ENCODE results near the gene SYNPO.

The SYNPO gene

DNA sequence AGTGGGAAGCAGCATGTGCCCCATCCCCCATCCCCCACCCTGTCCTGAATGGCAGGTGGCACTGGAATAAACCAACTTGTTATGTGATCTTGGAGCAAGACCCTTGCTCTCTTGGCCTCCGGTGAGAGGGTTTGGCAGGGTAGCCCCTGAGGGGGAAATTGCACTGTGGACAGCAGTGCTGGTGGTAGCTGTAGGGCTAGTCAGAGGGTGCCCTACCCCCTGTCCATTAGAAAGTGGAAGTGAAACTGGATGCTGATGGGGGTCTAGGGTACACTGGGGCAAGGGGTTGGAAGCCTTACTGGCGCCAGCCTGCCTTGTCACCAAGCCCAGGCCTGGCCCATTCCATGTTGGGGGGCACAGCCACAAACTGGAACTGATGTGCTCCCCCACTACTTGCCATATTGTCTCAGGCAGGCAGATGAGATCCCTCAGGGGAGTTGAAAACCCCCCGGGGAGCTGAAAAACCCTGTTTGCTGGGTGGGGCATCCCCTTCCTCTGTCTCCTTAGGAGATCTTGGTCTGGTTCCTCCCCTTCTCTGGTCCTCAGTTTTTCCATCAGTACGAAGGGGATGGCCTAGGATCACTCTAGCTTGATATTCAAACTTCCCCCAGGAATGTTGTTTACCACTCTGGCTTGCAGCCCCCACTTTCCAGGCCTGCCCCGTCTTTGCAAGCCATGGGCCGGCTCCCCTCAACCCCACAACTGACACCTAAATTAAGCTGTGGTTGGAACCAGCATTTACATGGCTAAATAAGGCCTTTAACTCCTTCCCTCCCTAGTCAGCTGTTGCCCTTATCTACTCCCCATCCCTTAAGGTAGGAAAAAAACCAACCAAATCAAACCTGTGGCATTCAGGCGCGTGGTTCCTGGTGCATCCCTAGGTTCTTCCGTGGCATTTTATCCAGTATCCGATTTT, 14.4 kb upstream of the SYNPO start:
- ATAC-seq (peak; percentile 15), DNase-seq (peak; percentile 22)

DNA sequence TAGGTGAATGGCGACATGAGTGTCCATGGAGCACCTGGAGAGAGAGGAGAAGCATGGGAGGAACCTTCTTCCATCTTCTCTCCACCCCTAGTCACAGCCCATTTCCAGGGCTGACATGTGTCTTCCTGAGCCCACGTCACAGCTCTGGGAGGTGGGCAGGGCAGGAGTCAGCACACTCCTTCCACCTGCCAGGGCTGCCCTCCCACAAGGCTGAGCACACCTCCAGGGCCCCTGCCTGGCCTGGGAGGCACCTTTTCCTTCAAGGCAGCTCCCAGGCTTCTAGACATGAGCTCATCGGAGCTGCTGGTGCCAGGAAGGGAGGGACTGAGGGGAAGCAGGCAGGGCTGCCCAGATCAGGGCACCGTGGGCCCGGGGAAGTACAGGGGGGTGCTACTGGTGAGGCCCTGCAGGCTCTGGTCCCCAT, 13.6 kb upstream of the SYNPO start:
- DNase-seq, result no peak
- ATAC-seq, result no peak

DNA sequence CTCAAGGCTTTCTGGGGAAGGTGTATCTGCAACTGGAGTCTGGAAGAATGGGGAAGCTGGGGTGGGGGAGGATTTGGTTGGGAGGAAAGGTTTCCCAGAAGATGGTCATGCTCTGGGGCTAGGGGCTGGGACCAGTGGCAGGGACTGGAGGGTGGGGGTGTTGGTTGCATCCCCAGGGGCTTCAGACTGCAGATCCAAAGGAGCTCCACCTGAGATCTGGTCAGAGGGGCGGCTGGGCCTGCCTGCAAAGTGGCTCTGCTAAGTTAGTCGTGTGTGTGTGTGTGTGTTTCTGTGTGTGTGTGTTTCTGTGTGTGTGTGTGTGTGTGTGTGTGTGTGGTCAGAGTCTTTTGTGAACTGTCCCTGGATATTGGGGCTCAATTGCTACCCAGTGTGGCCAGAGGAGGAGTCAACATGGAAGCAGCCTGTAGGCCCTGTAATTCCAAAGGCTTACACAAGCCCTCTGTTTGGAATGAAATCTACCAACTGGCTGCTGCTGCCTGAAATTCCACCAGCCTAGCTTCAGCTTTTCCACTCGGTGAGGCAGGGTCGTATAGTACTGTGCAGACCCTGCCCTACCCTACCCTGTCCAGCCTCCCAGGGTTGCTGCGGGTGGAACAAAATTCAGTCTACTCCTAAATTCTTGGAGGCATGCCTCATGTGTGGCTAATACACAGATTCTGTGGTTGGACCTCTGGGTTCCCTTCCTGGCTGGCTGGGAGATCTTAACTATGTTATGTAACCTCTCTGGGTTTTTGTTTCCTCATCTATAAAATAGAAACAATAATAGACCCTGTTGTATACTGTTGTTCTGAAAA, 12.5 kb upstream of the SYNPO start:
- DNase-seq (no peak), ATAC-seq (no peak)

DNA sequence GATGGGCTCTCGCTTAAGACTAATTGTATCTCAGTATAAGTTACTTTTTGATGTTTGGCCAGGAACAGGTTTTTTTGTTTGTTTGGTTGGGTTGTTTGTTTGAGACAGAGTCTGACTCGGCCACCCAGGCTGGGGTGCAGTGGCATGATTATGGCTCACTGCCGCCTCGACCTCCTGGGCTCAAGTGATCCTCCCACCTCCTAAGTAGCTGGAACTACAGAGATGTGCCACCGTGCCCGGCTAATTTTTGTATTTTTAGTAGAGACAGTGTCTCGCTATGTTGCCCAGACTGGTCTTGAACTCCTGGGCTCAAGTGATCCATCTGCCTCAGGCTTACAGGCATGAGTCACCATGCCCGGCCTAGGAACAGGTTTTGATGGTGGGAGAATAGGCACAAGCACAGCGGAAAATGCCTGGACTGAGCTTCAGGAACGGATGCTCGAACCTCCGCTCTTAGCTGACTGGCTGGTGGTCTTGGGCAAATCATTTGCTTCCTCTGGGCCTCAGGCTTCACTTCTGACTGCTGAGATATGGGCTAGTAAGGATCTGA, 11.4 kb upstream of the SYNPO start:
- DNase-seq (no peak), ATAC-seq (no peak)

DNA sequence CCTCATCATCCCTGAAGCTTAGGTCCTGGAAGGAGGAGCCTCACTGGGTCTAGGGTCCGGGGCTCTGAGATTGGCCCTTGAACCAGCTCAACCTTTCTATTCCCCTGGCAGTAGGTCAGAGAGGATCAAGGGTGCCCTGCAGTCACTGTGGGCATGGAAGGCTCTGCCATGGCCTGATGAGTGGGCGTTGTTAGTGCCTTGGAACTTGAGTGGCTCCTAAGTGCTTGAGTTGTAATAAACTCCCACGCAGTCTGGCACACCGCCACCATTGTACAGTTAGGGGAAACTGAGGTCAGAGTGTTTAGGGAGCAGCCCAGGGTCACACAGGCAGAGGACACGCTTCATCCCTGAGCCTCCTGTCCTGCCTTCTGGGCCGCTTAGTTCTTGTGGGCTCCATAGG, 10.4 kb upstream of the SYNPO start:
- DNase-seq, result no peak

DNA sequence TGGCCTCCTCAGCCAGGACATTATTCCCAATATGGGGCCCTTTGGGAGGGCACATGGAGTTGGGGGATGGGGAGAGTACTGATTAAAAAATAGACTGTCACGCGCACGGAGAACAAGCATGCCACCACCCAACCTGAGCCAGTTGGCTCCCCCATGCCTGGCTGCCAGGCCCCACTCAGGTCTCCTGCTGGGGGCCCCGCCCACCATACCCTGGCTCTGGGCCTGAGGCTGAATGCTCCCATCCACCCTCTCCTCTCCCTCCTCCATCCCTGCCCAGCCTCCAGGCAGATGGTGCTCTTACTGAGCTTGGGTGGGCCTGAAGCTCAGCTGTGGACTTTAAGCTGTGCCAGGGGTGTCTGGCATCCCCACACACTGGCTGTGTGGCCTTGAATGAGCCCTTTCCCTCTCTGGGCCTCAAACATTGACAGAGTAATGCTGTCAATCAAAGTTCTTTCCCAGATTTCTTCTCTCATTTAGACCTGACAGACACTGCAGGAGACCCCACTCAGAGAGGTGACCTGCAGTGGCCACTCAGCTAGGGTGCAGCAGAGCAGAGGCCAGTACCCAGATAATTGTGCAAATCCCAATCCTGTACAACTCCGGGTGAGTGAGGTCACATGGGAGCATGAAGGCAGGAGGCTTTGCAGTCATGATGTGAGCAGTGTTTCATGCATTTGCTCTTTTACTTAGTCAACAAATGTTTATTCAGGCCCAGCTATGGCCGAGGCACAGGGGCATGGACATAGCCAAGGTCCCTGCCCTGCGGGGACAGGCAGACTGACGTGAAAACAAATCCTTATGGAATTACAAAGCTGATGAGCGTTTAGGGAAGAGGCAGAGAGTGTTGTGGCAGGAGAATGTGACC, 9.8 kb upstream of the SYNPO start:
- no peak for DNase-seq
- no peak for ATAC-seq

More for the DNA sequence above, 10.4 kb upstream of the SYNPO start:
- ATAC-seq, result no peak

DNA sequence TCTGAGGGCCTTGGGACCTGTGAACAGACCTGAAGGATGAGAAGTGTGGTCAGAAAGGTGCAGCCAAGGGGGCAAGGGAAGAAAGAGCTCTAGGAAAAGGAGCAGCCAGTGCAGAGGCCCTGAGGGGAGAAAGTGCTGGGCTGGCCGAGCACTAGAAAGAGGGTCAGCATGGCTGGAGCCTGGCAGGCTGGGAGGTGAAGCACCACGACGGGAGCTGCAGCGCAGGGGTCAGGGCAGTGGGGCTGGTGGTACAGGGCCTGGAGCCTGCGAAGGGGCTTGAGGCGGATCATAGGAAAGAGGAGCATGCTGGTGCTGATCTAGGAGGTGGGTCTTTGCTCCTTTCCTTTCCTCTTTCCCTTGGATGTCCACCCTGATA, 9.1 kb upstream of the SYNPO start:
- DNase-seq (no peak), ATAC-seq (no peak)

DNA sequence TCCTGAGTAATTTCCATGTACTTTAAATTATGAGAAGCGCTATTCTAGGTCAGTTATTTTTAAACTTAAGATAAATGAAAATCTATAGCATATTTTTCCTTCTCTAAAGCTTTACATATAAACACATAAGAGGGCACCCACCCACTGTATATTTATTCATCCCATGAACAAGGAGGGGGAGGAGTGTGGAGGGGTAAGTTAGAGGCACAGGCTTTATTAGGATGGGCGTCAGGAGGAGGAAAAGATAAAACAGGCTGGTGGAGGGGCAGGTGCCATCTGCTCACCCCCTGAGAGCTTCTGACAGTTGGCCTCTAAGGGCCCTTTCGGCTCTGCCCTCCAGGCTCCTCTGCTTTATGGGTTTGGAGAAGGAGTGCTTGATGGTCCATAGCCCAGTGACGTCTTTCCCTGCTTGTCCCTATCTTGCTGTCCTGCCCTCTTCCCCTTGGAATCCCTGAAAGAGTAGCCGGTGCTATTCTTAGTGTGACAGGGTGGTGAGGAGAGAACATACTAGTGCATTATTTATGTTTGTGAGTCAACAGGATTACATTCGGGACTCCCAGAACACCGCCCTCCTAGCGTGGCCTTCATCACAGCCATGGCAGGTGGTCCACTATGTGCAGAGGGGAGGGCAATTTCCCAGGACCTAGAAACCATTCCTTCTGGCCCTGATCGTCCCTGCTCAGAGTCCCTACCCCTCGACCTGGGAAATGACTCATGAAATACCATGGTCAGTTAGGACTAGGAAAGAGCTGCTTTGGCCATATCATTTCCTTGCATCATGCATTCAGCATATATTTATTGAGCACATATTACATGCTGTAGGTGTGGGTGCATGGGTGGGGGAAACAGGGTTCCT, 7.9 kb upstream of the SYNPO start:
- ATAC-seq, result no peak
- no peak for DNase-seq

DNA sequence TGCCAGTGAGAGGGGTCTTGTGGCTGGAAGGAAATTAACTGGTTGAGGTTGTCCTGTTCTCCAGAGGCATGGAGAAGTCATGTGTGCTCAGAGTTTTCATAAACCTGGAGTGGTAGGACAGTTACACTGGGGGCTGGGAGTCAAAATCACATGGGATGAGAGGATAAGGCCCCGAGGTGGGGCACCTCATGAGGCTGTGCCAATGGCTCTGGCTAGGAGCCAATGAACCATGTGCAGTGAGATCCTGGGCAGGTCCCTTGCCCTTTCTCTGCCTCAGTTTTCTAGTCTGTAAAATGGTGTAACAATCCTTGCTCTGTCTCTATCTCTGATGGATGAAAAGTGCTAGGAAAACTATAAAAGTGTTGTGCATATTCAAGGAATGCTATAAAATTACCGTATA, 7.0 kb upstream of the SYNPO start:
- ATAC-seq (no peak), DNase-seq (no peak)

DNA sequence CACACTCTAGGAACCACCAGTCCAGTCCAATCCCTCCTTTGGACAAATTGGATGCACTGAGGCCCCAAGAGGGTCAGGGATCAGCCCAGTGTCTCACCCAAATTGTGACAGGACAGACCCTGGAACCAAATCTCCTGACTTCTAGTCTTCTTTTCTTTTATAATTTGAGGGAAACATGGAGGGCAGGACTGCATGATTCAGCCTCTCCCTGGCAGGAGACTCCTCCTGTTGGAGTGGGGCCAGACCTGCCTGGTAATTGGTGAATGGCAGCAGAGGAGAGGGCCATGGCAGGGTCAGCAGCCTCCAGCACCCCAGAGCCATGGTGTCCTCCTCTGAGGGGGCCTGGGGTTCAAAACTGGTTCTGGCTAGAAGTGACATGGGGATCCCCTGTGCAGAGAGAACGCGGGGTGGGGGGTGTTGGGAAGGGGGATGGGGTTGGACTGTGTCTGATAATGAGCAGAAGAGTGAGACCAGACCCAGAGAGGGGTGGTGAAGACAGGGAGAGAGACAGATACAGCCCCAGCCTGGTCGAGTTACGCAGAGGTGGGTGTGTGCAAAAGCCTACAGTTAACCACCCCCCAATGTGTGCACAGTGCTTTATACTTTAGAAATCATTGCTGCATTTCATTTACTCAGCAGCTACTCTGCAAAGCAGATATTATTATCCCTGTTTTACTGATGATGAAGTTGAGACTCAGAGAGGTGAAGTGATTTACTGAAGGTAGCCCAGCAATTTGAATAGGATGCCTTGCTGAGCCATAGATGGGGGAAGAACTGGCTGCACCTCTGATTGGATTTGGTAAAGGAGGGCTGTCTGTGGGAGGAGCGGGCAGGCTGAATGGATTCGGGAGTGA, 3.8 kb upstream of the SYNPO start:
- no peak for DNase-seq
- no peak for ATAC-seq

DNA sequence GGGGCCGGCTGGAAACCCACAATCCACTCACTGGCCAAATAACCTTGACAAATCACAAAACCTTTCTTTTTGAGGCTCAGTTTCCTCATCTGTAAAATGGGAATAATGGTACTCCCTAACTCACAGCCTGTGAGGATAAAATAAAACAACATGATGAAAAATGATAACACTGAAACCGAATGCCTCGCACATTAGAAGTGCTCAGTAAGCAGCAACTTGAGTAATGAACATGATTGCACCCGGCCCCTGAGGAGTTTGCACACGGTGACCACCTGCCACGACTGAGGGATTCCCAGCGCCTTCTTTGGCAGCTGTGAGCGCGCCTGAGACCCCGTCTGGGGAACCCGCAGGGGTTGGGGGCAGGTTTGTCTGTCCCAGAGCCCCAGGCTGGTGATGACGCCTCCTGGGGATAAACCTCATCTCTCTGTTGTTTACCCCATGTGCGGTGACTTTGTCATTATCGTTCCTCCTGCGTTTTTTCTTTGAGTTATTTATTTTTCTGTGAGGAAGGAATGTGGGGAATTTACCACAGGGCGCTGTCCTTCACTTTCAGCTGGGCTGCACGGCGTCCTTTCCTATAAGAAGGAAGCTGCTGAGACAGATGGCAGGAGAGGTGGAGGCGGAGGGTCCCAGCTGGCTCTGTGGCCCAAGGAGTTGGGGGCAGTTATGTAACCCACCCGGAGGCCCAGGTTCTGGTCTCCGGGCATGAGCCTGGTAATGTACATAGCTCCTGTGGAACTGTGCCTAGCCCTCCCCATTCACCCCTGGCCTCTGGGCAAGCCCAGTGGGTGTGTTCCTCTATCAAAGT, 3.0 kb upstream of the SYNPO start:
- no peak for DNase-seq
- no peak for ATAC-seq

DNA sequence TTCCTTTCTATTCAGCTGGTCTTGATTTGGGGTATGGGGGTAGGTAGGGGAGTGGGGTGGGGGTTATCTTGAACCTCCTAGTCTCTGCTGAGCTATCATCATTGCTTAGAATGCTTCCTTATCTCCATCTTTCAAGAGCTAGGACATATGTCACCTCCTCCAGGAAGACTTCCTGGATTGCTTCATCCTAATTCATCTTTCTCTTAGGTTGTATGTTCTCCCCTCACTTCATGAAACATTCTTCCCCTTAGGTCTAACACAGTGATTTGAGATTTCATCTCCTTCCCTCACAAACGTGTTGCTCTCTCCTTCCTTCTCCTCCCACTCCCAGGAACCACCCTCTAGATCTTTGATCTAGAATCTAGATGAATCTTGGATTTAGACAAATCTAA, 2.4 kb upstream of the SYNPO start:
- no peak for DNase-seq
- ATAC-seq, result no peak

DNA sequence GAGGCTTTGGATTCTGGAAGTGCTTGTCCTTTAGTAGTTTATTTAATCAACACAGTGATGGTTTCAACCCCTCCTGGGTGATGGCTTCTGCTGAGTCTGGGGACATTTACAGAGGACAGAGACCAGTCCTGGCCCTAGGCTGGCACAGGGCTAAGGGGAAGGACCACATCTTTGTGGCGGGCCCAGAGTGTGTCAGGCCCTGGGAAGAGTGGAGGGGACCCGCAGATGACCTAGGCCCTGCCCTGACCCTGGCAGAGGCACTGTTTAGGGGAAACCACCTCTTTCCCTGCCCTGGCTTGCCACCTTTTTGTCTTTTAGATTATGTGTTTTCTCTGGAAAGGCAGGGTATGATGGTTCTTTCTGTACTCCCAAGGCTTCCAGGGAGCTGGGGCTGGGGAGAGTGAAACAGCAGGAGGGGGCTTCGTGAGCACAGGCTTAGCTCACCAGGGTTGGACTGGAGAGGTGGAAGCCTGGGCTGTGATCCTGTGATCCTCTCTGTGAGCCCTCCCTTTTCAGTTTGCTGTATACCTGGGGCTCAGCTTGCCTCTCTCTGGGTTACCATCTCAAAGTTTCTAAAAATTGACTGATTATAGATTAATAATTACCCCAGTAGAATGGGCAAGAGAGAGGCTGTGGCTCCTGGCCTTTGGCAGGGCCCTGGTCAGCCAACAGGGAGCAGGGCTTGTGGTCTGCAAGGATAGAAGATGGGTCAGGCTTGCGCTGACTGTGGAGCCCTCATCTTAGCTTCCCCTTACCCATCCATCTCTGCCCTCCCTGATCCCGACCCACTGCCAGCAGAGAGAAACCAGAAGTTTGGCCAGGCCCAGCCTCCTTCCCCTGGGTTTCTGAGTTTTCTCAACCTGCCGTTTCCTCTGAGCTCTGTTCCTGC, 1.7 kb upstream of the SYNPO start:
- DNase-seq (no peak), ATAC-seq (no peak)

DNA sequence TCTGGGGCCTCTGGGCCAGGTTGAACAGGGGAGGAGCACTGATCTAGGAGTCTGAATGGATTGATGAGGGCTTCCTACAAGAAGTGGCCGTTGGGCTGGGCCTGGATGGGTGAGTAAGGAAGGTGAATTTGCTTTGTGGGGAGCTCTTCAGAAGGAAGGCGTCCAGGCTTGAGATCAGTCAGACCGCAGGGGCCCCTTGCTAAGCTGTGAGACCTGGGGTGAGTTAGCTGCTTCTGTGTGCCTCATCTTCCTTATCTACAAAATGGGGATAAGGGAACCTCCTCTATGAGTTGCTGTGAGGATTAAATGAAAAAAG, 1.1 kb upstream of the SYNPO start:
- DNase-seq (no peak), ATAC-seq (no peak)

DNA sequence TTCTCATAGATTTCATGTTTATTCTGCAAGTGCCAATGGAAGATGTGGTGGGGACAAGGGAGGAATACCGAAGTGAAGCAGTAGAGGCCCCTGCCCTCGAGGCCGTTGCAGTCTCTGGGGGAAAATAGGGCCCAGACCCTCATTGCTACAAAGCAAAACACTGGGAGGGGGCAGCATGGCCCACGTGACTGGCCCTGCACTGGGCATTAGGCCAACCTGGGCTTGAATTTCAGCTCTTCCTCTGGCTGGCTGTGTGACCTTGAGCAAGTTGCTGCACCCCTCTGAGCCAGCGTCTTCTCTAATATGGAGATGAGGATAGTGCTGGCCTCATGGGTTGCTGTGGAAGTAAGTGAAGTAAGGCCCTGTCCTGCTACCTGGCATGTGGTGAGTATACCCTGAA, 709 bp upstream of the SYNPO start:
- ATAC-seq, result no peak
- no peak for DNase-seq

DNA sequence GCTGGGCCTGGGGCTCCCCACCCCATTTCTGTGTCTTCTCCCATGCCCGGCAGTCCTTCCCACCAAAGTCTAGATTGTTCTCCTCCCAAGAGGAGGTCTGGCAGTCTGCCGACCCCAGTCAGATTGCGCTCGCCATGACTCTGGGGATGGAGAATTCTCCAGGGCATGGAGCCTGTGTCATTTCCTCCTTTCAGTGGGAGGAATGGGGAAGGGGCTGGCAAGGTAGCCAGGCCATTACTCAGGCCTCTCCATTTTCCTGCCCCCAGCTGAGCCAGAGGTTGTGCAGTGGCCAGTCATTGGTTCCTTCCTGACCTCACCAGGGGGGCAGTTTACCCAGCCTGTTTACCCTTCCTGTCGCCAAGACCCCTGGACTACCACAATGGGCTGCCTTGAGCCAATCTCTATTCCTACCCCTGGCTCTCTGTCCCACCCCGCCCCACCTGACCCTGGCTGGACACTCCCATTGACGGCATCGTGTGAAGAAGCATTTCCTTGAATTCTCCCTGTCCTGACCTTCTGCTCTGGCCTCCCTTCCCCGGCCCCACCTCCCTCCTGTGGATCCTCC, 628 bp downstream of the SYNPO start:
- DNase-seq (no peak), ATAC-seq (no peak)

DNA sequence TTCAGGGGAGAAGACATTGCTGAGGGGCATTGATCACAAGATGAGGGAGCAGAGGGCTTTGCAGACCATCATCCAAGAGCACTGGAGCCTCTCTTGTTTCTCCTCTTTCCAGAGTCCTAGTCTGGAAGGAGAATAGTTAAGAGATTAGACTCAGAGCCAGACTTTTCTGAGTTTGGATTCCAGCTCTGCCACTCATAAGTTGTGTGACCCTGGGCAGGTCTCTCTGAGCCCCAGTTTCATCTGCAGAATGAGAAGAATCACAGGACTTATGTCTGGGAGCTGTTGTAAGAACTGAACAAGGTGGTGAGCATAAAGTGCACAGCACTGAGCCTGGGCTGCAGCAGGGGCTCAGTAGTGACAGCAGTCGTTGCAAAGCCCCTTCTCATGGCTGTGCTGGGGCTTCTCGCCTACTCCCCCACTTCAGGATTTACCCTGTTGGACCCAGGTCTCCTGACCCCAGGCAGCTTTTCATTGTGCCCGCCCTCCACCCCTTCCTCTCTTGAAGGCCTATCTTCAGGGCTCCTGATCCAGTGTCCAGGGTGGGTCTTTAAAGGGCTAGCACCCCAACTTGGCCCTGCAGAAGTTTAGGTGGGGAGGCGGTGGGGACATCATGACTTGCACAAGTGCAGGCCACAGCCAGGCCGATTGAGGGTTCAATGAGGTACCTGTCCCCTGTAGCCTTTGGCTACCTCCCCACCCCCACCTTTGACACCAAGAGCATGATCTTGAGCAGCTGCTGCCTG, 1.5 kb downstream of the SYNPO start:
- no peak for DNase-seq

DNA sequence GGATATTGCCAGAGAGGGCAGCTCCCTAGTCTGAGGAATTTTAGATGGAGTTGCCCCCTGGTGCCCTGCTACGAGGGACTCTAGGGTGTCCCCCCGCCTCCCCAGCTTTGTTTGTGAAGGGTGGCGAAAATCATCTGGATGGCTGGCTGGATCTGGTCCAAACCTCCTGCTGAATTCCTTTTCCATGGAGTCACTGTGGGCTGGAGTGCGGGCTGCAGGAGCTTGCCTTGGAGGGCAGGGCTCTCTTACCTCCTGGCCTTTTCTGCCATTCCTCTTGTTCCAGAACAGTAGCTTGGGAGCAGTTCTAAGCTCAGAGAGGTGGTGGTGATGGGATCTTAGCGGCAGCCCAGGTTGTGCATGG, 2.1 kb downstream of the SYNPO start:
- no peak for ATAC-seq
- no peak for DNase-seq

More for the DNA sequence above, 1.5 kb downstream of the SYNPO start:
- ATAC-seq, result no peak

All from stimulated activated naive CD8-positive, alpha-beta T cell treated with anti-CD3 and anti-CD28 coated beads, Interleukin-15, Interleukin-2, amounts not matched to agents 100 U/mL and 50 U/mL, for 24 hours (primary cell).